Measurements from ENCODE around the gene NF2. TPM values are rescaled to one million over a fixed set of nuclear protein-coding genes. Genes with fewer than 3 reads are reported as not detected.
A peak's percentile ranks its signal among the peaks of the same experiment; 100 is the strongest.

Gene NF2
- total and polyA plus RNA-seq, 4 donors, result 8.9 to 49.7 (median 16.3) TPM

DNA sequence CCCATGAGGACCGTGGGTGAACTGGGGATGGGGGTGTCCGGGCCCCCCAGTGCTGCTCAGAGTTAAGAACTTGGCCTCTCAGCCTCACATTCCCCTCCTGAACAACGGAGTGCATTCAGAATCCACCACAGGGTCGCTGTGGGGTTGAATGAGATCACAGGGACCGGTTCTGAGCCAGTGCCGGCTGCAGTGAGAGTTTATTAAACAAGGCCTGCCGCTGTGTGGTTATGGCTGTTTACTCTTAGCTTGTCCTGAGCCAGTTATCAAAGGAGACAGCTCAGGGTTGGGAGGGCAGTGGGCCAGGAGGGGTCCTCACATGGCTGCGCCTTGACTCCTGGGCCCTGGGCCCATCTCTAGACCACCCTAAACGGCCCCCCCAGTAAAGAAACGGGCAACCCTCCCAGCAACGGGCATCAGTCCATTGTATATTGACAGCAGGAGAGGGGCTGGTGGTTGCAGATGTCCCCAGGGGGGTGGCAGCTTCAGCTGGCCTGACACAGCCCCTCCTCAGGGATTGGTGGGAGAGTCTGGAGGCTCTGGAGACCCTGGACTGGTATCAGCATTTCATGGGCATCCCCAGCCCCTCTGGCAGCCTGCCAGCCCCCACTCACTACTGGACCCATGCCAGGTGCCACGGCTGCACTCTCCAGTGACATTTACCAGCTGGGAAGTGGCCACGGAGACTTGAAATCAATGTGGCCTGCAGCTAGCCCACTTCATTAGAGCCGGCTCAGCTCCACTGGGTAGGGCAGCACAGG, 101.3 kb downstream of the NF2 start:
- Histone ChIP-seq H3K27ac (ENCODE audit: low read depth in 1 of 2, low read length in 1 of 2) (no peak overlapping the region), H3K9ac (ENCODE audit: insufficient read depth in 1 of 2, low read length in 2 of 2) (peak overlapping the region in 1 of 2 donors; percentile 7), H3K4me3 (no peak overlapping the region), H3K36me3 (ENCODE audit: control insufficient read depth in 4 of 4, insufficient read depth in 4 of 4, low read length in 4 of 4) (no peaks in the 10 kb centered on the region), H3K4me1 (ENCODE audit: control insufficient read depth in 5 of 5, insufficient read depth in 5 of 5, low read length in 5 of 5) (peaks cover 0 to 46% (median 8%) of the 10 kb centered on the region in 5 donors), H3K27me3 (ENCODE audit: control insufficient read depth in 3 of 3, insufficient read depth in 3 of 3, low read length in 2 of 3) (no peaks in the 10 kb centered on the region), H3K9me3 (ENCODE audit: control insufficient read depth in 4 of 4, insufficient read depth in 3 of 4, low read length in 3 of 4) (peaks cover 0 to 2% (median 0%) of the 10 kb centered on the region in 4 donors)
- peak; percentile 90 to 92 (median 91) for DNase-seq
- no peak for ATAC-seq (ENCODE audit: insufficient read depth, low FRiP score)
- WGBS, 2 donors, result 27 to 38% methylated on average over 14 of the region's 14 CpGs
- TF ChIP-seq, protein P1, sequence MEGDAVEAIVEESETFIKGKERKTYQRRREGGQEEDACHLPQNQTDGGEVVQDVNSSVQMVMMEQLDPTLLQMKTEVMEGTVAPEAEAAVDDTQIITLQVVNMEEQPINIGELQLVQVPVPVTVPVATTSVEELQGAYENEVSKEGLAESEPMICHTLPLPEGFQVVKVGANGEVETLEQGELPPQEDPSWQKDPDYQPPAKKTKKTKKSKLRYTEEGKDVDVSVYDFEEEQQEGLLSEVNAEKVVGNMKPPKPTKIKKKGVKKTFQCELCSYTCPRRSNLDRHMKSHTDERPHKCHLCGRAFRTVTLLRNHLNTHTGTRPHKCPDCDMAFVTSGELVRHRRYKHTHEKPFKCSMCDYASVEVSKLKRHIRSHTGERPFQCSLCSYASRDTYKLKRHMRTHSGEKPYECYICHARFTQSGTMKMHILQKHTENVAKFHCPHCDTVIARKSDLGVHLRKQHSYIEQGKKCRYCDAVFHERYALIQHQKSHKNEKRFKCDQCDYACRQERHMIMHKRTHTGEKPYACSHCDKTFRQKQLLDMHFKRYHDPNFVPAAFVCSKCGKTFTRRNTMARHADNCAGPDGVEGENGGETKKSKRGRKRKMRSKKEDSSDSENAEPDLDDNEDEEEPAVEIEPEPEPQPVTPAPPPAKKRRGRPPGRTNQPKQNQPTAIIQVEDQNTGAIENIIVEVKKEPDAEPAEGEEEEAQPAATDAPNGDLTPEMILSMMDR (IDR thresholded peaks at IDR 0.05; ENCODE audit: control extremely low read depth, extremely low read depth), result no peak

DNA sequence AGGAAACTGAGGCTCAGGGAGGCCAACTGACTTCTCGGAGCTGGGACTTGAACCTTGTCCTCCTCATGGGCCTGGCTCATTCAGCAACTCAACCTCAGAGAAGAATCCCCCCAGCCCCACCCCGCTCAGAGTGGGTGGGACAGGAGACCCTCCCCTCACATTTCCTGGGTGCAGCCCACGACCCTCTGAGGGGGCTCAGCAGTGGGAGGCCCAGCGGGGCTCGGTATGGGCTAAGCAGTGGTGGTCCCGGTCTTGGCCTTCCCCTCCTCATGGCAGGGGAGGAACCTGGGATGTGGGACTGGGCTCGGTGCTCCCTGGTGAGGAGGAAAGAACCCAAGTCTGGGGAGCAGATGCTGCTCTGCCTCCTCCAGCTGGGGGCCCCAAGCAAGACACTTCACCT, 102.2 kb downstream of the NF2 start:
- TF ChIP-seq, protein P1 (IDR thresholded peaks at IDR 0.05; ENCODE audit: control extremely low read depth, extremely low read depth), result no peak
- 83 to 88% methylated on average over 7 of the region's 7 CpGs for WGBS, 2 donors
- Histone ChIP-seq H3K4me1 (ENCODE audit: control insufficient read depth in 5 of 5, insufficient read depth in 5 of 5, low read length in 5 of 5) (peaks cover 0 to 42% (median 7%) of the 10 kb centered on the region in 5 donors), H3K27me3 (ENCODE audit: control insufficient read depth in 3 of 3, insufficient read depth in 3 of 3, low read length in 2 of 3) (no peaks in the 10 kb centered on the region), H3K27ac (ENCODE audit: low read depth in 1 of 2, low read length in 1 of 2) (no peak overlapping the region), H3K9ac (ENCODE audit: insufficient read depth in 1 of 2, low read length in 2 of 2) (no peak overlapping the region), H3K4me3 (no peak overlapping the region), H3K9me3 (ENCODE audit: control insufficient read depth in 4 of 4, insufficient read depth in 3 of 4, low read length in 3 of 4) (peaks cover 0 to 2% (median 0%) of the 10 kb centered on the region in 4 donors), H3K36me3 (ENCODE audit: control insufficient read depth in 4 of 4, insufficient read depth in 4 of 4, low read length in 4 of 4) (no peaks in the 10 kb centered on the region)
- no peak for ATAC-seq (ENCODE audit: insufficient read depth, low FRiP score)
- DNase-seq, result no peak

DNA sequence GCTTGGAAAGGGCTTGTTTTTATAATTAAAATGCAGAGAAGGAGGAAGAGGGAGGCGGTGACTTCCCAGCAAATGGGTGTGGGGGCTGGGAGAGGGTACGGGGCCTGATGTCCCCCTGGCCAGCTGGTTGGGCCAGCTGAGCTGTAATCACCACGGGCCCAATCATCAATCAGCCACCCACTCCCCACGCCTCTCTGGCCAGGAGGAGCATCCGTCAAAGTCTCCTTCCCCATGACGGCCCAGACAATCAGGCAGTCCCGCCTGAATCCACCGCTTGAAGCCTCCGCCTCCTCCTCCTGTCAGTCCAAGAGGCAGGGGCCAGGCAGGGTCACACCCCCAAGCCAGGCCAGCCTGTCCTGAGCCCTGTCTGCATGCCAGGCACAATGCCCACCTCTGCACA, 103.1 kb downstream of the NF2 start:
- Histone ChIP-seq H3K4me1 (ENCODE audit: control insufficient read depth in 5 of 5, insufficient read depth in 5 of 5, low read length in 5 of 5) (peaks cover 0 to 40% (median 7%) of the 10 kb centered on the region in 5 donors), H3K4me3 (no peak overlapping the region), H3K27ac (ENCODE audit: low read depth in 1 of 2, low read length in 1 of 2) (no peak overlapping the region), H3K9ac (ENCODE audit: insufficient read depth in 1 of 2, low read length in 2 of 2) (no peak overlapping the region), H3K9me3 (ENCODE audit: control insufficient read depth in 4 of 4, insufficient read depth in 3 of 4, low read length in 3 of 4) (peaks cover 0 to 2% (median 0%) of the 10 kb centered on the region in 4 donors), H3K36me3 (ENCODE audit: control insufficient read depth in 4 of 4, insufficient read depth in 4 of 4, low read length in 4 of 4) (no peaks in the 10 kb centered on the region), H3K27me3 (ENCODE audit: control insufficient read depth in 3 of 3, insufficient read depth in 3 of 3, low read length in 2 of 3) (no peaks in the 10 kb centered on the region)
- TF ChIP-seq, protein P1 (IDR thresholded peaks at IDR 0.05; ENCODE audit: control extremely low read depth, extremely low read depth), result no peak
- ATAC-seq (ENCODE audit: insufficient read depth, low FRiP score) (no peak), DNase-seq (no peak)
- 48 to 54% methylated on average over 9 of the region's 9 CpGs for WGBS, 2 donors

All from lung (tissue), 12 donors.